ENCODE data around the gene COL5A3.
"Not testable (repeated sequence)": the region's sequence is repeated elsewhere in the genome, so short reads cannot be mapped to it uniquely, and the experiment has no call there.

Gene COL5A3

GRCh38 chr19:9971166-9971897 lies 39.0 kb downstream of the COL5A3 start:
- DNase-seq (ENCODE audit: low read depth in 2 of 2, low spot score in 1 of 2) = no peak

- DNase-seq (ENCODE audit: low read depth in 2 of 2, low spot score in 1 of 2) = no peak
Observed at GRCh38 chr19:9970481-9970880, 39.8 kb downstream of the COL5A3 start.

- no peak for DNase-seq (ENCODE audit: low read depth in 2 of 2, low spot score in 1 of 2)
Observed at GRCh38 chr19:9969688-9969975, 40.7 kb downstream of the COL5A3 start.

- DNase-seq (ENCODE audit: low read depth in 2 of 2, low spot score in 1 of 2) = no peak
Observed at GRCh38 chr19:9968820-9969687, 41.2 kb downstream of the COL5A3 start.

- DNase-seq (ENCODE audit: low read depth in 2 of 2, low spot score in 1 of 2) = no peak
Observed at GRCh38 chr19:9967326-9967725, 43.0 kb downstream of the COL5A3 start.

GRCh38 chr19:9966448-9966847 lies 43.9 kb downstream of the COL5A3 start:
- DNase-seq (ENCODE audit: low read depth in 2 of 2, low spot score in 1 of 2) = no peak

- DNase-seq (ENCODE audit: low read depth in 2 of 2, low spot score in 1 of 2) = no peak
Observed at GRCh38 chr19:9966024-9966423, 44.3 kb downstream of the COL5A3 start.

- DNase-seq (ENCODE audit: low read depth in 2 of 2, low spot score in 1 of 2) = no peak
Observed at GRCh38 chr19:9962623-9963290, 47.5 kb downstream of the COL5A3 start.

GRCh38 chr19:9961103-9961502 lies 49.2 kb downstream of the COL5A3 start:
- no peak for DNase-seq (ENCODE audit: low read depth in 2 of 2, low spot score in 1 of 2)

- no peak for DNase-seq (ENCODE audit: low read depth in 2 of 2, low spot score in 1 of 2)
Observed at GRCh38 chr19:9958379-9958821, 51.9 kb downstream of the COL5A3 start.

- no peak for DNase-seq (ENCODE audit: low read depth in 2 of 2, low spot score in 1 of 2)
Observed at GRCh38 chr19:9956956-9957355, 53.3 kb downstream of the COL5A3 start.

GRCh38 chr19:9953802-9954542 lies 56.3 kb downstream of the COL5A3 start:
- DNase-seq (ENCODE audit: low read depth in 2 of 2, low spot score in 1 of 2) = no peak

GRCh38 chr19:9952276-9952675 lies 58.0 kb downstream of the COL5A3 start:
- no peak for DNase-seq (ENCODE audit: low read depth in 2 of 2, low spot score in 1 of 2)

GRCh38 chr19:9947441-9947840 lies 62.9 kb downstream of the COL5A3 start:
- no peak for DNase-seq (ENCODE audit: low read depth in 2 of 2, low spot score in 1 of 2)

GRCh38 chr19:9946528-9947125 lies 63.7 kb downstream of the COL5A3 start:
- DNase-seq (ENCODE audit: low read depth in 2 of 2, low spot score in 1 of 2) = not testable (repeated sequence)

GRCh38 chr19:9945319-9945966 lies 64.9 kb downstream of the COL5A3 start:
- DNase-seq (ENCODE audit: low read depth in 2 of 2, low spot score in 1 of 2) = no peak

- DNase-seq (ENCODE audit: low read depth in 2 of 2, low spot score in 1 of 2) = no peak
Observed at GRCh38 chr19:9943744-9944143, 66.6 kb downstream of the COL5A3 start.

- no peak for DNase-seq (ENCODE audit: low read depth in 2 of 2, low spot score in 1 of 2)
Observed at GRCh38 chr19:9941671-9942070, 68.6 kb downstream of the COL5A3 start.

- DNase-seq (ENCODE audit: low read depth in 2 of 2, low spot score in 1 of 2) = no peak
Observed at GRCh38 chr19:9941231-9941630, 69.1 kb downstream of the COL5A3 start.

- DNase-seq (ENCODE audit: low read depth in 2 of 2, low spot score in 1 of 2) = no peak
Observed at GRCh38 chr19:9940778-9941177, 69.5 kb downstream of the COL5A3 start.
